Uterus (tissue), 2 donors: ENCODE measurements around the gene NXT1.

Source experiments
- POLR2A ChIP-seq, 2 donors: fragments of 450-650 bp; IDR thresholded peaks; one replicate each; pipeline ENCODE4 v1.6.1; 2016; ENCODE audit warnings: antibody characterized with exemption in 2 of 2, mild to moderate bottlenecking in 1 of 2, moderate library complexity in 1 of 2
- TF ChIP-seq, protein P1 (sequence below), 4 experiments: fragments of 200-600 bp in 2 of 4; fragments of 450-650 bp in 2 of 4; sonication (generic) in 2 of 4; IDR thresholded peaks; one replicate each; pipeline ENCODE4 v1.5.1; 2016 to 2019; ENCODE audit warnings: antibody characterized with exemption in 4 of 4, mild to moderate bottlenecking in 2 of 4, moderate library complexity in 1 of 4

DNA sequence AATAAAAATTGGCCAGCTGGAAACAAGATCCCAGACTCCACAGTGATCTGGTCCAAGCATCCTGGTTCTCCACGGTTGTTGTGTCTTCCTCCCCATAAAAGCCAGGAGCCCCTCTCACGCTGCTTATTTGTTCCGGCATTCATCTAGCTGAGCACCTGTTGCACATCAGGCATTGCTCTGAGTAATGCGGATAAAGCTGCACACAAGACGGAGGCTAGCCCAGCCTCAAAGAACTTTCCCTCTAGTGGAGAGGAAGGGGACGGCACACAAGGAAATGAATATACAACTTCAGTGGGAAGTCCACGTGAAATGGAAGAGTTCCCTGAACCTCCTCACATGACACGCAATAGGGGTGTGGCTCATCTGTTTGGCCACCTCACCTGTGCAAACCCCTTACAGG lies 30.3 kb upstream of the NXT1 start:
- TF ChIP-seq, protein P1, sequence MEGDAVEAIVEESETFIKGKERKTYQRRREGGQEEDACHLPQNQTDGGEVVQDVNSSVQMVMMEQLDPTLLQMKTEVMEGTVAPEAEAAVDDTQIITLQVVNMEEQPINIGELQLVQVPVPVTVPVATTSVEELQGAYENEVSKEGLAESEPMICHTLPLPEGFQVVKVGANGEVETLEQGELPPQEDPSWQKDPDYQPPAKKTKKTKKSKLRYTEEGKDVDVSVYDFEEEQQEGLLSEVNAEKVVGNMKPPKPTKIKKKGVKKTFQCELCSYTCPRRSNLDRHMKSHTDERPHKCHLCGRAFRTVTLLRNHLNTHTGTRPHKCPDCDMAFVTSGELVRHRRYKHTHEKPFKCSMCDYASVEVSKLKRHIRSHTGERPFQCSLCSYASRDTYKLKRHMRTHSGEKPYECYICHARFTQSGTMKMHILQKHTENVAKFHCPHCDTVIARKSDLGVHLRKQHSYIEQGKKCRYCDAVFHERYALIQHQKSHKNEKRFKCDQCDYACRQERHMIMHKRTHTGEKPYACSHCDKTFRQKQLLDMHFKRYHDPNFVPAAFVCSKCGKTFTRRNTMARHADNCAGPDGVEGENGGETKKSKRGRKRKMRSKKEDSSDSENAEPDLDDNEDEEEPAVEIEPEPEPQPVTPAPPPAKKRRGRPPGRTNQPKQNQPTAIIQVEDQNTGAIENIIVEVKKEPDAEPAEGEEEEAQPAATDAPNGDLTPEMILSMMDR (IDR thresholded peaks at IDR 0.05), result no peak
- TF ChIP-seq POLR2A (IDR thresholded peaks at IDR 0.05), result no peak
